GM10248 (cell line): ENCODE results near the gene ZBTB24.
A peak's percentile ranks its signal among the peaks of the same experiment; 100 is the strongest.

Experiments used
- CTCF ChIA-PET: fragments of 300-600 bp; sonication (Branson Sonifier 250); formaldehyde crosslinking; extraction: SDS; loops from one replicate; lab custom pipeline; 2021; ENCODE audit warnings: antibody characterized with exemption; lab: Yijun Ruan, JAX
- POLR2A ChIA-PET: fragments of 350-650 bp; sonication (Branson Sonifier 250); formaldehyde crosslinking; extraction: SDS; loops from one replicate; lab custom pipeline; 2020; ENCODE audit warnings: antibody characterized with exemption; lab: Yijun Ruan, JAX
- DNase-seq: peaks from one replicate; pipeline ENCODE4 v3.0.0; 2012; ENCODE audit errors: extremely low spot score
- CTCF ChIP-seq: IDR thresholded peaks from 2 replicates; pipeline ENCODE4 v1.5.1; 2012; ENCODE audit warnings: mild to moderate bottlenecking, low read depth; ENCODE audit errors: extremely low read depth, missing control alignments, control extremely low read depth

ZBTB24 gene

GRCh38 chr6:109474995-109475394 is 8.0 kb downstream of the ZBTB24 start:
- POLR2A ChIA-PET: no interaction called here
- CTCF ChIA-PET: interaction anchor here (1.2 kb wide), 1 partner anchor 12 kb away, joined by 3 read pairs; no protein-coding TSS in a partner anchor
- no peak for TF ChIP-seq CTCF
- DNase-seq: no peak

- ChIA-PET POLR2A (interaction anchor here (0.5 kb wide), 1 partner anchor 9 kb away, joined by 3 read pairs; no protein-coding TSS in a partner anchor), CTCF (interaction anchor here (0.9 to 5.4 kb wide), 3 partner anchors 9 to 15 kb away, joined by 3 to 45 read pairs (median 8); partner anchors contain the start of gene MICAL1)
- no peak for DNase-seq
- no peak for TF ChIP-seq CTCF
Measured at GRCh38 chr6:109473120-109473519, 9.9 kb downstream of the ZBTB24 start.

GRCh38 chr6:109472132-109472995 is 10.7 kb downstream of the ZBTB24 start:
- TF ChIP-seq CTCF: peak; percentile 26
- DNase-seq: peak; percentile 32
- CTCF ChIA-PET: interaction anchor here (0.9 to 5.4 kb wide), 4 partner anchors 8 to 14 kb away, joined by 3 to 45 read pairs (median 6); partner anchors contain the start of gene MICAL1
- POLR2A ChIA-PET: interaction anchor here (0.5 kb wide), 1 partner anchor 10 kb away, joined by 3 read pairs; no protein-coding TSS in a partner anchor

- no peak for TF ChIP-seq CTCF
- ChIA-PET POLR2A (interaction anchor here (0.5 kb wide), 1 partner anchor 23 kb away, joined by 3 read pairs; no protein-coding TSS in a partner anchor), CTCF (interaction anchor here (1.7 to 5.4 kb wide), 2 partner anchors 9 to 13 kb away, joined by 4 to 45 read pairs; partner anchors contain the start of gene MICAL1)
- no peak for DNase-seq
Measured at GRCh38 chr6:109471105-109471810, 11.8 kb downstream of the ZBTB24 start.

GRCh38 chr6:109469591-109470189 is 13.3 kb downstream of the ZBTB24 start:
- CTCF ChIA-PET: interaction anchor here (0.9 to 5.4 kb wide), 5 partner anchors 9 to 570 kb away, joined by 3 to 45 read pairs (median 5); partner anchors contain the start of gene MICAL1
- POLR2A ChIA-PET: interaction anchor here (1.5 kb wide), 1 partner anchor 10 kb away, joined by 6 read pairs; no protein-coding TSS in a partner anchor
- DNase-seq: no peak
- TF ChIP-seq CTCF: no peak
